ENCODE data around the gene TSPAN18. TPM values are rescaled to one million over a fixed set of nuclear protein-coding genes. Genes with fewer than 3 reads are reported as not detected.

Gene TSPAN18, protein sequence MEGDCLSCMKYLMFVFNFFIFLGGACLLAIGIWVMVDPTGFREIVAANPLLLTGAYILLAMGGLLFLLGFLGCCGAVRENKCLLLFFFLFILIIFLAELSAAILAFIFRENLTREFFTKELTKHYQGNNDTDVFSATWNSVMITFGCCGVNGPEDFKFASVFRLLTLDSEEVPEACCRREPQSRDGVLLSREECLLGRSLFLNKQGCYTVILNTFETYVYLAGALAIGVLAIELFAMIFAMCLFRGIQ
- total RNA-seq, result 99.7 TPM
- long read RNA-seq, transcript TSPAN18-207 (10 exons, 3,316 nt), result major isoform, 29 of 80 reads
- long read RNA-seq, partial matches to known transcripts, result 2 of 80 reads
- long read RNA-seq, other reads (novel, unspliced or antisense), result 44 of 80 reads

DNA sequence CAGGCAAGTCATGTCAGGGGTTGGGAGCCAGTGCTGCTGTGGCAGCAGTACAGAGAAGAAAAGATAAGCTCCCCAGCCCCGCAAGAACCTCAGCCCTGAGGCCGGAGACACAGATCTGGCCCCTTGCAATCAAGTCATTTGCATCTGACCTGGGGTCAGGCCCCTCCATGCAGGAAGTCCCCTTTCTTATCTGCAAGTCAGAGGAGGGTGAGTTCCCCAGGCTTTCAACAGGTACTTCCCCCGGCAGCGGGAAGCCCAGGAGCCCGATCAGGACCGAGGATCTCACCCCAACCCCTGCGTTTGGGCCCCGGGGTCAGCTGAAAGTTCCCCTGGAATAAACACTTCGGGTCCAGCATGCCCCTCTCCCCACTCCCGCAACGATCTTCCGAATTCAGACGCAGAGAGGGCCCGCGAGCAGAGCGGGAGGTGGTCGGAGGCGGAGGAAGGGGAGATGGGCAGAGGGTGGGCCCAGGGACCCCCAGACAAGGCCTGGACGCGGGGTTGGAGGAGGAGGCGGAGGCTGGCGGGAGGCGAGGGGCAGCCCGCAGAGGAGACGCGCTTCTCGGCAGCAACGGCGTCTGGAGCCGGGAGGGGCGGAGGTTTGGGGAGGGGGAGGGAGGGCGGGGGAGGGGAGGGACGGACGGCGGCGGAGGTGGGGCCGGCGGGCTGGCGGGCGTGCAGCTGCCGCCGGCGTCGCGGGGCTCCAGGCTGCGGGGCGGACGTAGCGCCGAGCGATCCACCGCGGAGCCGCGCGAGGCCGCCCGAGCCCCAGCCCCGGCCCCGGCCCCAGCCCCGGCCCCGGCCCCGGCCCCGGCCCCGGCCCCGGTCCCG, at the start of gene TSPAN18:
Gene TSPAN18 (plus strand): TSS at position 680 of the 831 bp plus-strand sequence. CDS start 179,455 bp downstream, outside the sequence.
- ATAC-seq (ENCODE audit: poor library complexity), result peak; percentile 30
- DNase-seq, result peak; percentile 53
- intact Hi-C loops (cut with DNase I), result loop anchor here (5.0 kb wide), 4 partner anchors 51 to 186 kb away; no protein-coding TSS in a partner anchor

DNA sequence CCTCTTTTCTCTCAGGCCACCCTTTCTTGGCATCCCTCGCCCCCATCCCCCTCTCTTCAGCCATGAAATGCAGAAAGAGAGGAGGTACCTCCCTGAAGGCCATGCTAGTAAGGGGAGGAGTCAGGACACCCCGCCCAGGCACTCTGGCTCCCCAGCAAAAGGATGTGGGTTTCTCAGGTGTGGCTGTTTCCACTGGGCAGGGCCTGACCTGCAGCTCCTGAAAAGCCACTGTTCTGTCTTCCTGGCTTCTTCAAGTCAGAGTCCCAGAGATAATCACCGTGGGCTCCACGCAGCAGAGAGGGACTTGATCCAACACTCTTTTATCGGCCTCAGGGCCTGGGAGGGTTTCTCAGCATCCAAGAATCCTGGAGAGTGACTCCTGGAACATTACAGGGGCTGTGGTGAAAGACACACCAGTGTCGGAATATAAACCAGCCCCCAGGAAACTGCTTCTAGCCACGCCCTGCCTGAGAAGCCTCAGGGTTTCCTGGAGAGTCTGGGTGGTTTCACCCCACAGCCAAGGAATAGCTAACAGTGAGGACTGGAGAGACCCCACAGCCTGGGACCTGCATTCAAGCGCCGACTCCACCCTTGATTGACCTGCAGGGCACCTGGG, 45.7 kb upstream of the TSPAN18 start:
- DNase-seq, result no peak
- intact Hi-C loops (cut with DNase I), result no loop called here
- ATAC-seq (ENCODE audit: poor library complexity), result no peak

GRCh38 chr11:44681698-44682097, 45.1 kb upstream of the TSPAN18 start:
- no peak for ATAC-seq (ENCODE audit: poor library complexity)
- no peak for DNase-seq
- intact Hi-C loops (cut with DNase I), result no loop called here

GRCh38 chr11:44684859-44685281, 41.9 kb upstream of the TSPAN18 start:
- DNase-seq, result no peak
- ATAC-seq (ENCODE audit: poor library complexity), result no peak

DNA sequence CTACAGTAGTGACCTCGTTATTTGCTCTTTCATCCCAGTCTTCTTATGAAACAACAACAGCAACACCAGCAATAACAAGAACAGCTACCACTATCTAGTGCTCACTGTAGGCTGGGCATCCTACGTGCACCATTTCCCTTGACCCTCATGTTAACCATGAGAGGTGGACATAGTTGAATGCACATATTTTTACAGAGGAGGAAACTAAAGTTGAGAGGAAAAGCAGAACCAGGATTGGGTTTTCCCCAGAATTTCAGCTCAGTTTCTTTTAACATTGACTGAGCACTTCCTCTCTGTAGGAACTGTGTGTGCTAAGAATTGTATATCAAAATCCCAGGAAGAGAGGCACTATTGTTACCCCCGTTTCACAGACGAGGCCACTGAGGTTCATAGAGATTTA, 39.4 kb upstream of the TSPAN18 start:
- ATAC-seq (ENCODE audit: poor library complexity), result no peak
- DNase-seq, result no peak
- intact Hi-C loops (cut with DNase I), result no loop called here

More at GRCh38 chr11:44684859-44685281, 41.9 kb upstream of the TSPAN18 start:
- intact Hi-C loops (cut with DNase I), result no loop called here

DNA sequence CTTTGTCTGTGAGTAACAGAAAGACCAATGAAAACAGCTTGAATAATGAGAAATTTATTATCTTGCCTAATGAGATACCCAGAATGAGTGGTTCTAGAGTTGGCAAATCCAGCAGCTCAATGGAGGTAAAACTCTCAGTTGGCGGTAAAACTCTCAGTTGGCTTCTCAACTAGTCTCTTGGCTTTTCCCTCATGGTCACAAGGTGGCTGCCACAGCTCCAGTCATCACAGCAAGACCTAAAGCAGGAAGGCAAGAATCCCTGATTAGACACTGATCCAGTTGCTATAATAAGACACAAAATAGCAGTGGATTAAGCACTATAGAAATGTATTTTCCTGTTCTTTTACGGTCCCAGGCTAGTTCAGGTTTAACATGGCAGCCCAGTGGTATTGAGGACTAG, 37.5 kb upstream of the TSPAN18 start:
- intact Hi-C loops (cut with DNase I), result no loop called here
- DNase-seq, result no peak
- no peak for ATAC-seq (ENCODE audit: poor library complexity)

GRCh38 chr11:44690651-44691050, 36.1 kb upstream of the TSPAN18 start:
- intact Hi-C loops (cut with DNase I), result no loop called here
- ATAC-seq (ENCODE audit: poor library complexity) (no peak), DNase-seq (no peak)

DNA sequence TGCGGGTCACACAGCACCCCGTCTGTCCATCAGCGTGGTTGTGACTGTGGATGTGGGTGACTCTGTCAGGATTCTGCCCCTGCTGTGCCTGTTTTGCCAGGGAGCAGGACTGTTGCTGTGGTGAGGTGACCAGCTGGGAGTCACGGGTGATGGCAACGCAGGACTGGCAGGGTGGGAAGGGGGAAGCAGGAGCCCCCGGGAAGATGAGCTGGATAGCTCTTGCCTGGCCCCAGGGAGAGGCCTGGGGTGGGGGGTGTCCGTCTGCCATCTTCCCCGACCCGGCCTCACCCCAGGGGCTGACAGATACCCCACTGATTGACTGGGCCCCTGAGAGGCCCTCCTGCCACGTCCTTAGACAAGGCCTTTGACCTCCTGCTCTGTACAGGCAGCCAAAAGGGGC, 34.3 kb upstream of the TSPAN18 start:
- ATAC-seq (ENCODE audit: poor library complexity) (no peak), DNase-seq (no peak)
- intact Hi-C loops (cut with DNase I), result no loop called here

DNA sequence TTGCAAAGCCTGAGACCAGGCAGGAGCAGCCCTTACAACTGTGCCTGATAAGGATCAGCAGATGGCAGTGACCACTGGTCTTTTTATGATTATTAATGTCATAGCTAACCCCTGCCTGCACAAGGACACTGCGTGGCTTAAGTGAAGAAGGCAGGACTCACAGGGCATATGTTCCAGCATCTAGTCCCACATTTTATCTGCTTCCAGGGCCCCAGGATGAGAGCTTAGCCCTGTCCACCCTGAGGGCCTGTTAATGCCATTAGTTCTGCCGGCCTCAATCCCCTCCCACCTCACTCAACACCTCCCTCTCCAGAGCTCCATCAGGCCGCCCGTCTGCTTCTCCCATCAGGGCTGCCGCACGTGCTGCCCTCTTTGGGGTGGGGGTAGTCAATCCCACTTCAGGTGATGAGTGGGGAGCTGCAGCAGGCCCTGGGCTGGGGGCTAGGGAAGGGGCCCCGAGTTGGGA, 33.1 kb upstream of the TSPAN18 start:
- ATAC-seq (ENCODE audit: poor library complexity), result no peak
- no peak for DNase-seq
- intact Hi-C loops (cut with DNase I), result no loop called here

DNA sequence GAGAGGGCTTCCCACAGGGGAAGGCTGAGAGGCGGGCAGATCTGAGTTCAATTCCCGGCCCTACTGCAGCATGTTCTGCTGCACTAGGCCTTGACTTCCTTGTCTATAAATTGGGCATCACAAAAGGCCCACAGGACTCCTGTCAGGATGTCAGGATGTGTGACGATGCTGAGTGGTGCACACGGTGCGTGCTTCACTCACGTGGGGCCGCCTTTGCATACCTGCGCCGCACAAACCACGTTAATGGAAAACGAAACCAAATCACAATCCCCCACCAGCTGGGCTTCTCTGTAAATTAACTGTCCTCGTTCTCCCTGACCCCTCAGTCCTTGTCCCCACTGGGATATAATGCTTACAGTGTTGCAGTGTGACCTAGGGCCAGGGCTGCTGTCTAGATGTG, 32.3 kb upstream of the TSPAN18 start:
- intact Hi-C loops (cut with DNase I), result no loop called here
- no peak for ATAC-seq (ENCODE audit: poor library complexity)
- no peak for DNase-seq

- DNase-seq (no peak), ATAC-seq (ENCODE audit: poor library complexity) (no peak)
- intact Hi-C loops (cut with DNase I), result no loop called here
Measured at GRCh38 chr11:44695169-44695833, 31.5 kb upstream of the TSPAN18 start.

GRCh38 chr11:44698252-44698912, 28.4 kb upstream of the TSPAN18 start:
- DNase-seq (no peak), ATAC-seq (ENCODE audit: poor library complexity) (peak; percentile 34)
- intact Hi-C loops (cut with DNase I), result no loop called here

DNA sequence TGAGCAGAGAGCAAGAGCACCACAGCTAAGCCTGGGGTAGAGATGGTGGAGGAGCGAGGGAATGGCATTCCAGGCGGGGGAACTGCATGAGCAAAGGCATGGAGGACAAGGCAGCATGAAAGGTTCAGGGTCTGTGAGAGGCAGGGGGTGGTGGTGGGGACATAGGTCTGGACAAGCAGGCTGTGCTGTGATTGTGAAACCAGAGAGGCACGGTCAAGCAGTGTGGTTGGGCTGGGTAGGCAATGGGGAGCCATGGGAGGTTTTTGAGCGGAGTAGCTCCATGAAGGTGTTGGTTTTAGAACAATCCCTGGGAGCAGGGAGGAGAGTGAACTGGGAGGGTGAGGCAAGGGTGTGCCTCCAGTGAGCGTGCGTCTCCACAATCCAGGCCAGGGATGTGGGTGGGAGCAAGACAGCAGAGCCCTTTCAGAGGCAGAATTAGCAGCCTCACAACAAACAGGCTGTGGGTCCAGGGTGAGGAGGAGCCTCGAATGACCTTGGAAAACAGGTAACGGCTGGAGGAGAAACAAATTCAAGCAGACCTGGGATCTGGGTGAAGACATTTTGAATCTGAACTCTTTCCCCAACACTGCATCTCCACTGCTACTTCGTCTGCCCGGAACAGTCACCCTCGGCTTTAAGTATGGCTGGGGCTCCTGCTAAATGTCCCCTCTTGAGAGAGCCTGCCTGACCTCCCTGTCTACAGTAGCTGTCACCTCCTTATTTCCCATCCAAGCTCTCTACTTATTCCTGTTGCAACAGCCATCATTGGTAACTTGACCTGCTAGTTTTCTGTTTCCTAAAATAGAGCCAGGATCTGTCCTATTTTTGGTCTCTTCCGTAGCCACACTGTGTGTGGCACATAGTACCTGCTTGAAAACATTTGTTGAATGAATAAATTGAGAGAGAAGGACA, 27.0 kb upstream of the TSPAN18 start:
- no peak for DNase-seq
- peak; percentile 36 for ATAC-seq (ENCODE audit: poor library complexity)
- intact Hi-C loops (cut with DNase I), result no loop called here

GRCh38 chr11:44701276-44701675, 25.5 kb upstream of the TSPAN18 start:
- no peak for DNase-seq
- intact Hi-C loops (cut with DNase I), result no loop called here
- peak; percentile 43 for ATAC-seq (ENCODE audit: poor library complexity)

DNA sequence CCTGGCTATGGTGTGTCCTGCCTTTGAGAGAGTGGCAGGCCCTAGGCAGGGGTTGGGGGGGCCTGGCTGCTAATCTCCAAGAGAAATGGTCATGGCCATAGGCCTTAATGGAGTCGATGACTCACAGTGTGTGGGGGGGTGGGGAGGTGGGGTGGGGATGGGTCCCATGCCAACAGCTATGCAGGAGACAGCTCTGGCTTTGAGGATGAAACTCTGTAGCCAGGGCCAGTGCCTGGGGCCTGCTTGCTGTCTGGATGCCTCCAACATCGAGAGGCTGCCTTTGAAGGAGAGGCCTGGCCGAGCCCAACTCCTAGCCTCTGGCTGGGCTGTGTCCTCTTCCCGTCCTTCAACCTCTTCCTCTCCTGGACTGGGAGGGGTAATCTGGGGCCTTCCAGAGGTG, 23.9 kb upstream of the TSPAN18 start:
- ATAC-seq (ENCODE audit: poor library complexity), result no peak
- intact Hi-C loops (cut with DNase I), result no loop called here
- no peak for DNase-seq

DNA sequence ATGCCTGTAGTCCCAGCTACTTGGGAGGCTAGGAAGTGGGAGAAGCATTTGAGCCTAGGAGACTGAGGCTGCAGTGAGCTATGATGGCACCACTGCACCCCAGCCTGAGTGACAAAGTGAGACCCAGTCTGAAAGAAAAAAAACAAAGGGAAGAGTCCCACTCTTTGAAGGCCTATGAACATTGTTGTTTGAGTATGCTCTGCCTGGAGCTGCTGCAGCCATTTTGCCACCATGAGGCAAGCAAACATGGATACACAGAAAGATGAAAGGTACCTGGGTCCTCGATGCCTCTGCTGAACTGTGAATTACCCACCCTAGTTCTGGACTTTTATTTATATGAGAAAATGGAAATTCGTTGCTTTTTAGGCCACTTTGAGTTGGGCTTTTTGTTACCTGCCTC, 19.7 kb upstream of the TSPAN18 start:
- ATAC-seq (ENCODE audit: poor library complexity) (no peak), DNase-seq (no peak)
- intact Hi-C loops (cut with DNase I), result loop anchor here (5.0 kb wide), 1 partner anchor 55 kb away; no protein-coding TSS in a partner anchor

DNA sequence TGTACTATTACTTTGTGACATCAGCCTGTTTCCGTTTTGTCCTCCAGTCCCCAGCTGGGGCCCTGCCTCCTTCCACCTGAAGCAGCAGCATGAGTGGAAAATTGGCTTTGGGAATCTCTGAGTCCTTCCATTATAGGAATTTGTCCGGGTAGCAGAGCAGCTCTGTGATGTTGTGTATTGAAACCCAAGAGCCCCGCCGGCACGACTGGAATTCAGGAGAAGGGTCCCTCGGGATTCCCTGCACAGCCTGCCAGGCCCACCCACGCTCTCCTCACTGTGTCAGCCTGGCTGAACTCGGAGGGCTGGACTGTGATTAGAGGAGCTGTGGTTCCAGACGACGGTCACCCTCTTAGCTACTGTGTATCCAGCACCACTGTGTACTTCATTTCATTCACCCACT, 18.8 kb upstream of the TSPAN18 start:
- intact Hi-C loops (cut with DNase I), result loop anchor here (5.0 kb wide), 1 partner anchor 56 kb away; no protein-coding TSS in a partner anchor
- DNase-seq (no peak), ATAC-seq (ENCODE audit: poor library complexity) (no peak)
